K562 treated with DMSO at 1 percent for 24 hours (cell line): ENCODE data around the gene CTAGE4. TPM values are rescaled to one million over a fixed set of nuclear protein-coding genes. Genes with fewer than 3 reads are reported as not detected.

Source experiments
- total RNA-seq: library from RNA; unstranded; fragments of 300-600 nt; gene quantifications from 2 replicates; pipeline ENCODE4 v1.2.3, GENCODE V29; 2022; ENCODE audit warnings: low read depth; ENCODE audit not compliant: insufficient read depth

The CTAGE4 gene, protein sequence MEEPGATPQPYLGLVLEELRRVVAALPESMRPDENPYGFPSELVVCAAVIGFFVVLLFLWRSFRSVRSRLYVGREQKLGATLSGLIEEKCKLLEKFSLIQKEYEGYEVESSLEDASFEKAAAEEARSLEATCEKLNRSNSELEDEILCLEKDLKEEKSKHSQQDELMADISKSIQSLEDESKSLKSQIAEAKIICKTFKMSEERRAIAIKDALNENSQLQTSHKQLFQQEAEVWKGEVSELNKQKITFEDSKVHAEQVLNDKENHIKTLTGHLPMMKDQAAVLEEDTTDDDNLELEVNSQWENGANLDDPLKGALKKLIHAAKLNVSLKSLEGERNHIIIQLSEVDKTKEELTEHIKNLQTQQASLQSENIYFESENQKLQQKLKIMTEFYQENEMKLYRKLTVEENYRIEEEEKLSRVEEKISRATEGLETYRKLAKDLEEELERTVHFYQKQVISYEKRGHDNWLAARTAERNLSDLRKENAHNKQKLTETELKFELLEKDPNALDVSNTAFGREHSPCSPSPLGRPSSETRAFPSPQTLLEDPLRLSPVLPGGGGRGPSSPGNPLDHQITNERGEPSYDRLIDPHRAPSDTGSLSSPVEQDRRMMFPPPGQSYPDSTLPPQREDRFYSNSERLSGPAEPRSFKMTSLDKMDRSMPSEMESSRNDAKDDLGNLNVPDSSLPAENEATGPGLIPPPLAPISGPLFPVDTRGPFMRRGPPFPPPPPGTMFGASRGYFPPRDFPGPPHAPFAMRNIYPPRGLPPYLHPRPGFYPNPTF
- total RNA-seq = not detected in 2 replicates

DNA sequence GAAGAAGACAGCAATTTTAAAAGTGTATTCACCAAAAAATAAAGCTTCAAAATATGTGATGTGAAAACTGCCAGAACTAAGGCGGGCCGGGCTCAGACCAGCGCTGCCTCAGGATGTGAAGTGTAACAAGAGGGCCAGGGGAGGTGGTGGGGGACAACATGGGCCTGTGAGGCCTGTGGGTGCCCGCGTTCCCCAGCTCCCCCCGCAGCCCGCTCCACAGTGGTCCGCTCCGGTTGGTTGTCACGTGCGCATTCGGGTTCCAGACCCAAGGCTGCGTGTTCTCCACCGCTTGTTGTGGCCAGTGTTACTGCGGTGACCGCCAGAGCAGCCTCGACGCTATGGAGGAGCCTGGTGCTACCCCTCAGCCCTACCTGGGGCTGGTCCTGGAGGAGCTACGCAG, at the start of gene CTAGE4:
Gene CTAGE4, plus strand, starts transcription at position 301 of the 400 bp plus-strand sequence. Its CDS starts 38 bp downstream, at position 339.

DNA sequence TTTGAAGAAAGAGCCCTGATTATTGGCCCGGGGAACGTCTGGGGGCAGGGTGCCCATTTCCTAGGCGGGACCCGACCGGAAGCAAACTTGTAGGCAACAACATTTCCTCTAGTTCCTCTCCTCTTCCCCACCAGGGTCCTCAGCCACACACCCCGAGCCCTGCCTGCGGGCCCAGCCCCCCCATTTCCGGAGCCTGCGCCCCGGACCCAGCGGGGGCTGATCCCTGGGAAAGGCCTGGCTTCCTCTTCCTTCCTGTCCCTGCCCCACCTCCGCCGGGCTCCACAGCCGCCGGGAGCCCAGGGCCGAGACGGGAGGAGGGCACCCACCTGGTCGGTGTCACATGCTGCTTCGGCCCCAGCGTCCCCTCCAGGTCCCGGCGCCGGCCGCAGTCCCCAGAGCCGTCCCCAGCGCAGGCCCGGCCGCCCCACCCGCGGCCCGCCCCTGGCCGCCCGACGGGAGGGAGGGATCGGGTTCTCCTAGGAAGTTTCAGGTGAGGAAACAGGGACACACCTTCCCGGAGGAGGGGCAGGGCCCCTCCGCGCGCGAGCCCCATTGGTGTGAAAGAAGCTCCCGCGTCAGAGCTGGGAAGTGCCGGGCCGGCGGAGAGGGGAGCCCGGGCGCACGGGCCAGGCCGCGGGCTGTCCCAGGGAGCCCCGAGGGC, 12.1 kb downstream of the CTAGE4 start, which contains the start of gene ARHGEF35:
Gene ARHGEF35, minus strand, starts transcription at position 622 of the 661 bp plus-strand sequence. CDS start 7,450 bp downstream, outside the sequence.

Other genes with a start within 250 kb of the CTAGE4 start
- not detected in 2 replicates for gene OR2F2, start 248.2 kb upstream of the CTAGE4 start, total RNA-seq
- gene OR2F1, start 228.6 kb upstream of the CTAGE4 start, total RNA-seq = not detected in 2 replicates
- not detected in 2 replicates for gene OR6B1, start 183.1 kb upstream of the CTAGE4 start, total RNA-seq
- gene OR2A5, start 134.5 kb upstream of the CTAGE4 start, total RNA-seq = not detected in 2 replicates
- gene OR2A25, start 113.7 kb upstream of the CTAGE4 start, total RNA-seq = not detected in 2 replicates
- gene OR2A12, start 97.2 kb upstream of the CTAGE4 start, total RNA-seq = not detected in 2 replicates
- not detected in 2 replicates for gene OR2A2, start 73.9 kb upstream of the CTAGE4 start, total RNA-seq
- gene OR2A14, start 60.3 kb upstream of the CTAGE4 start, total RNA-seq = not detected in 2 replicates
- gene ARHGEF35, start 12.4 kb downstream of the CTAGE4 start, total RNA-seq = 0.25 TPM in 1 of 2 replicates, not detected in the other
- not detected in 2 replicates for gene OR2A42, start 56.1 kb downstream of the CTAGE4 start, total RNA-seq
- not detected in 2 replicates for gene OR2A7, start 81.3 kb downstream of the CTAGE4 start, total RNA-seq
- gene CTAGE8, start 85.8 kb downstream of the CTAGE4 start, total RNA-seq = not detected in 2 replicates
- not detected in 2 replicates for gene OR2A1, start 129.0 kb downstream of the CTAGE4 start, total RNA-seq
- gene ARHGEF5, start 171.9 kb downstream of the CTAGE4 start, total RNA-seq = 0.45 and 0.47 TPM in 2 replicates
- not detected in 2 replicates for gene NOBOX, start 220.2 kb downstream of the CTAGE4 start, total RNA-seq